Muscle of leg (tissue), 11 donors: Measurements from ENCODE around the gene COL15A1. TPM values are rescaled to one million over a fixed set of nuclear protein-coding genes. Genes with fewer than 3 reads are reported as not detected.
"Not testable (repeated sequence)": the region's sequence is repeated elsewhere in the genome, so short reads cannot be mapped to it uniquely, and the experiment has no call there.

Experiments
- DNase-seq: peaks from one replicate; pipeline ENCODE4 v3.0.0; 2013
- H3K27ac ChIP-seq: one replicate; pipeline ENCODE4 v1.5.1; 2013; ENCODE audit warnings: mild to moderate bottlenecking, low read length, control low read depth
- H3K27me3 ChIP-seq: one replicate; pipeline ENCODE4 v1.6.1; 2013; ENCODE audit warnings: low read length; ENCODE audit not compliant: control insufficient read depth, insufficient read depth
- H3K36me3 ChIP-seq: one replicate; pipeline ENCODE4 v1.6.1; 2013; ENCODE audit warnings: low read length; ENCODE audit not compliant: control insufficient read depth, insufficient read depth
- H3K4me1 ChIP-seq: one replicate; pipeline ENCODE4 v1.6.1; 2013; ENCODE audit warnings: low read length; ENCODE audit not compliant: control insufficient read depth, insufficient read depth
- H3K4me3 ChIP-seq: one replicate; pipeline ENCODE4 v1.5.1; 2013; ENCODE audit warnings: low read length, control low read depth
- H3K9me3 ChIP-seq: replicated peaks from 2 replicates; pipeline ENCODE4 v1.6.1; 2013; ENCODE audit warnings: low read depth, low read length; ENCODE audit not compliant: control insufficient read depth
- WGBS: methylation state at CpG from one replicate; pipeline ENCODE4 v1.1.5; 2013; ENCODE audit warnings: missing lambda C conversion rate; ENCODE audit not compliant: insufficient coverage; 5-methylcytosine and 5-hydroxymethylcytosine counted together
- polyA plus RNA-seq, 8 donors: library from polyadenylated mRNA; unstranded; fragments of 120-200 nt; gene quantifications; one replicate each; pipeline versions ENCODE4 v1.2.1 to v1.2.3, GENCODE V29; 2013; ENCODE audit warnings: inconsistent platforms in 1 of 8, low replicate concordance in 1 of 8; ENCODE audit not compliant: insufficient read length in 8 of 8, insufficient read depth in 1 of 8
- total RNA-seq: library from RNA; stranded (reverse); fragments of 120-200 nt; gene quantifications from one replicate; pipeline ENCODE4 v1.2.4, GENCODE V29; 2013

The COL15A1 gene
- total and polyA plus RNA-seq, 9 donors: 169 to 259 (median 197) TPM

- peaks cover 69% of the 10 kb centered on the region for H3K36me3 ChIP-seq
- WGBS: 89% methylated on average over 6 of the region's 6 CpGs
- no peak overlapping the region for H3K27ac ChIP-seq
These were observed 61.9 kb downstream of the COL15A1 start for GRCh38 chr9:99005651-99006050.

GRCh38 chr9:99006511-99006910 lies 62.8 kb downstream of the COL15A1 start:
- H3K4me1 ChIP-seq: no peaks in the 10 kb centered on the region
- peaks cover 60% of the 10 kb centered on the region for H3K36me3 ChIP-seq
- H3K4me3 ChIP-seq: no peak overlapping the region
- H3K9me3 ChIP-seq: peaks cover 12% of the 10 kb centered on the region
- H3K27me3 ChIP-seq: no peaks in the 10 kb centered on the region
- WGBS: no CpG with 5 or more reads among the region's 1 CpG
- no peak for DNase-seq
- H3K27ac ChIP-seq: no peak overlapping the region

More at GRCh38 chr9:99005651-99006050, 61.9 kb downstream of the COL15A1 start:
- Histone ChIP-seq H3K9me3 (peaks cover 9% of the 10 kb centered on the region), H3K4me3 (no peak overlapping the region), H3K4me1 (peaks cover 2% of the 10 kb centered on the region), H3K27me3 (no peaks in the 10 kb centered on the region)
- DNase-seq: no peak

- H3K27ac ChIP-seq: no peak overlapping the region
- peaks cover 12% of the 10 kb centered on the region for H3K9me3 ChIP-seq
- H3K4me1 ChIP-seq: no peaks in the 10 kb centered on the region
- H3K4me3 ChIP-seq: no peak overlapping the region
- no peaks in the 10 kb centered on the region for H3K27me3 ChIP-seq
- WGBS: no CpG with 5 or more reads among the region's 2 CpGs
- DNase-seq: no peak
- H3K36me3 ChIP-seq: peaks cover 57% of the 10 kb centered on the region
These were observed 63.3 kb downstream of the COL15A1 start for GRCh38 chr9:99006979-99007378.

- H3K27ac ChIP-seq: no peak overlapping the region
- H3K9me3 ChIP-seq: peaks cover 12% of the 10 kb centered on the region
- no peaks in the 10 kb centered on the region for H3K27me3 ChIP-seq
- H3K4me1 ChIP-seq: no peaks in the 10 kb centered on the region
- H3K36me3 ChIP-seq: peaks cover 52% of the 10 kb centered on the region
- H3K4me3 ChIP-seq: no peak overlapping the region
- DNase-seq: no peak
These were observed 64.5 kb downstream of the COL15A1 start for GRCh38 chr9:99008203-99008602.

- Histone ChIP-seq H3K9me3 (peaks cover 12% of the 10 kb centered on the region), H3K36me3 (peaks cover 37% of the 10 kb centered on the region)
- H3K4me3 ChIP-seq, H3K27ac ChIP-seq, DNase-seq, H3K4me1 ChIP-seq, H3K27me3 ChIP-seq: not testable (repeated sequence)
- WGBS: 87% methylated on average over 4 of the region's 8 CpGs
These were observed 66.7 kb downstream of the COL15A1 start for GRCh38 chr9:99010393-99010792.

- Histone ChIP-seq H3K27ac (no peak overlapping the region), H3K9me3 (peaks cover 12% of the 10 kb centered on the region), H3K27me3 (no peaks in the 10 kb centered on the region), H3K4me1 (no peaks in the 10 kb centered on the region), H3K4me3 (no peak overlapping the region), H3K36me3 (peaks cover 38% of the 10 kb centered on the region)
- DNase-seq: peak; percentile 48
These were observed 67.5 kb downstream of the COL15A1 start for GRCh38 chr9:99011161-99011709.

- Histone ChIP-seq H3K4me1 (no peaks in the 10 kb centered on the region), H3K36me3 (peaks cover 43% of the 10 kb centered on the region), H3K27ac (no peak overlapping the region), H3K9me3 (peaks cover 12% of the 10 kb centered on the region), H3K27me3 (no peaks in the 10 kb centered on the region), H3K4me3 (no peak overlapping the region)
- no CpG with 5 or more reads among the region's 5 CpGs for WGBS
- DNase-seq: no peak
These were observed 69.3 kb downstream of the COL15A1 start for GRCh38 chr9:99012957-99013512.

GRCh38 chr9:99013550-99013949 lies 69.8 kb downstream of the COL15A1 start:
- peaks cover 41% of the 10 kb centered on the region for H3K36me3 ChIP-seq
- no peaks in the 10 kb centered on the region for H3K27me3 ChIP-seq
- H3K4me3 ChIP-seq: no peak overlapping the region
- H3K9me3 ChIP-seq: peaks cover 12% of the 10 kb centered on the region
- no CpG with 5 or more reads among the region's 4 CpGs for WGBS
- DNase-seq: no peak
- H3K4me1 ChIP-seq: no peaks in the 10 kb centered on the region
- H3K27ac ChIP-seq: no peak overlapping the region

- H3K36me3 ChIP-seq: peaks cover 42% of the 10 kb centered on the region
- H3K4me3 ChIP-seq: no peak overlapping the region
- H3K9me3 ChIP-seq: peaks cover 4% of the 10 kb centered on the region
- DNase-seq: no peak
- H3K27ac ChIP-seq: no peak overlapping the region
- WGBS: 86% methylated on average over 2 of the region's 3 CpGs
- no peaks in the 10 kb centered on the region for H3K4me1 ChIP-seq
- H3K27me3 ChIP-seq: no peaks in the 10 kb centered on the region
These were observed 71.7 kb downstream of the COL15A1 start for GRCh38 chr9:99015448-99015847.

- no peak for DNase-seq
- no peaks in the 10 kb centered on the region for H3K4me1 ChIP-seq
- no peak overlapping the region for H3K27ac ChIP-seq
- peaks cover 45% of the 10 kb centered on the region for H3K36me3 ChIP-seq
- no peaks in the 10 kb centered on the region for H3K9me3 ChIP-seq
- no peak overlapping the region for H3K4me3 ChIP-seq
- no peaks in the 10 kb centered on the region for H3K27me3 ChIP-seq
- 61% methylated on average over 2 of the region's 4 CpGs for WGBS
These were observed 72.2 kb downstream of the COL15A1 start for GRCh38 chr9:99015890-99016289.
